ENCODE data around the gene MCTP1.

- TF ChIP-seq POLR2A (IDR thresholded peaks at IDR 0.05; ENCODE audit: low read depth): no peak
- no peak for TF ChIP-seq CTCF (IDR thresholded peaks at IDR 0.05)
Observed at GRCh38 chr5:95032801-95033200, 252.1 kb downstream of the MCTP1 start.

All from esophagus muscularis mucosa (tissue), 3 donors.